ENCODE data around the gene DDX31.

The DDX31 gene

GRCh38 chr9:132690696-132691095, 20.9 kb upstream of the DDX31 start:
- ATAC-seq (no peak), DNase-seq (ENCODE audit: low spot score in 2 of 2) (no peak)
- no peak overlapping the region for H3K27ac Mint-ChIP-seq
- H3K9me3 Mint-ChIP-seq: no peaks in the 10 kb centered on the region
- peaks cover 59% of the 10 kb centered on the region for H3K36me3 Mint-ChIP-seq
- peaks cover 6% of the 10 kb centered on the region for H3K4me1 Mint-ChIP-seq
- no peak overlapping the region for H3K4me3 Mint-ChIP-seq

DNA sequence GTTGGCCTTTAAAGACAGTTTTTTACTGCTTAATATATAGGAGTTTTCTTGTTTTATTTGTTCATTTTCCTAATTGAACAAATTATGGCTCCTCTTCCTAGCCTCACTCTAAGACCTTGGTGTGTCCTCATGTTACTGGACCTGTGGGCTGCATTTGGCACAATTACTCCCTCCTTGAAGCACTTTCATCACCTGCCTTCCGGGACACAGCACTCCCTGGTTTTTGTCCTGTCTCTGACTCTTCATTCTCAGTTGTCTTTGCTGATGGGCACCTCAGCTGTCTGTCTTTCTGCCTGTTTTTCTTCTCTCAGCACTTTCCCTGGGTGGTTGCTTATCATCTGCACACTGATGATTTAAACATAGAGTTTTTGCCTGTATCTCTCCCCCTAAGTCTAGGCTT, 14.1 kb upstream of the DDX31 start:
- ATAC-seq: no peak
- peak overlapping the region; percentile 21 for H3K27ac Mint-ChIP-seq
- H3K4me3 Mint-ChIP-seq: no peak overlapping the region
- no peaks in the 10 kb centered on the region for H3K9me3 Mint-ChIP-seq
- peaks cover 35% of the 10 kb centered on the region for H3K4me1 Mint-ChIP-seq
- H3K36me3 Mint-ChIP-seq: peaks cover 98% of the 10 kb centered on the region
- DNase-seq (ENCODE audit: low spot score in 2 of 2): no peak

DNA sequence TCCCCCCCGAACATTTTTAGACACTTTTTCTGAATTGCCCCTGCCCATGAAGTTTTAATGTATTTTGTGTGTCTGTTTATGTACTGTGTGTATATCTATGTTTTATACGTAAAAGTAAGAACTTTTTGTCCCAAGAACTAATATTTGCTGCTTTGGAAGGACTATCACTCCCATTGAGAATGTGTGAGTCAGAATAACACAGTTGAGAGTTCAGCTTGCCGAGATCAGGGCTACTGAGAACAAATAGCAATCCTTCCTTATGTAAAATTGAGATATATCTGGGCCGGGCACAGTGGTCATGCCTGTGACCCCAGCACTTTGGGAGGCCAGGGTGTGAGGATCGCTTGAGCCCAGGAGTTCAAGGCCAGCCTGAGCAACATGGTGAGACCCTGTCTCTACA, 11.8 kb upstream of the DDX31 start:
- no peak overlapping the region for H3K27ac Mint-ChIP-seq
- ATAC-seq (no peak), DNase-seq (ENCODE audit: low spot score in 2 of 2) (no peak)
- peaks cover 89% of the 10 kb centered on the region for H3K36me3 Mint-ChIP-seq
- peaks cover 41% of the 10 kb centered on the region for H3K4me1 Mint-ChIP-seq
- no peak overlapping the region for H3K4me3 Mint-ChIP-seq
- H3K9me3 Mint-ChIP-seq: no peaks in the 10 kb centered on the region

- no peaks in the 10 kb centered on the region for H3K9me3 Mint-ChIP-seq
- peaks cover 41% of the 10 kb centered on the region for H3K4me1 Mint-ChIP-seq
- no peak overlapping the region for H3K27ac Mint-ChIP-seq
- DNase-seq (ENCODE audit: low spot score in 2 of 2): no peak
- no peak overlapping the region for H3K4me3 Mint-ChIP-seq
- ATAC-seq: peak; percentile 90
- H3K36me3 Mint-ChIP-seq: peaks cover 81% of the 10 kb centered on the region
Observed at GRCh38 chr9:132679946-132680625, 10.3 kb upstream of the DDX31 start.

DNA sequence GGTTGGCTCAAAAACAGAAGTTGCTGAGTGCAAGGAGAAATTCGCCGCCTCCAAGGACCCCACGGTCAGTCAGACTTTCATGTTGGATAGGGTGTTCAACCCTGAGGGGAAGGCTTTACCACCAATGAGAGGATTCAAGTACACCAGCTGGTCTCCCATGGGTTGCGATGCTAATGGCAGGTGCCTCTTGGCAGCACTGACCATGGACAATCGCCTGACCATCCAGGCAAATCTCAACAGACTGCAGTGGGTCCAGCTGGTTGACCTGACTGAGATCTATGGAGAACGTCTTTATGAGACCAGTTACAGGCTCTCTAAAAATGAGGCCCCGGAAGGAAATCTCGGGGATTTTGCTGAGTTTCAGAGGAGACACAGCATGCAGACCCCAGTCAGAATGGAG, 8.2 kb upstream of the DDX31 start:
- DNase-seq (ENCODE audit: low spot score in 2 of 2): no peak
- ATAC-seq: no peak
- Mint-ChIP-seq H3K27ac (no peak overlapping the region), H3K4me1 (peaks cover 37% of the 10 kb centered on the region), H3K4me3 (no peak overlapping the region), H3K9me3 (no peaks in the 10 kb centered on the region), H3K36me3 (peaks cover 66% of the 10 kb centered on the region)

DNA sequence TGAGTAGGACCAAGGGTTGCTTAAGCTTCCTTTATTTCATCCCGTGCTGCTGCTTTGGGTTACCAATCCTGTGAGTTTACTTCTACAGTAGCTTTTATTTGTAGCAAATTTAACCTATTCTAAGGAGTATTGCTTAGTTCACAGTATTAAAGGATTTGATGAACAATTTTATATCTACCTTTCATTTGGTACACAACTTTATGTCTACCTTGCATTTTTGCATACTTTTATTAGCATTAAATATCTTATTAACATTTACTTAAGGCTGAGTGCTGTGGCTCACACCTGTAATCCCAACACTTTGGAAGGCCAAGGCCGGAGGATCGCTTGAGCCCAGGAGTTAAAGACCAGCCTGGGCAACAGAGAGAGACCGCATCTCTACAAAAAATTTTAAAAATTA, 4.7 kb upstream of the DDX31 start:
- Mint-ChIP-seq H3K27ac (no peak overlapping the region), H3K36me3 (peaks cover 53% of the 10 kb centered on the region), H3K9me3 (no peaks in the 10 kb centered on the region), H3K4me1 (peaks cover 35% of the 10 kb centered on the region), H3K4me3 (no peak overlapping the region)
- DNase-seq (ENCODE audit: low spot score in 2 of 2): no peak
- no peak for ATAC-seq

- Mint-ChIP-seq H3K4me3 (peak overlapping the region; percentile 89), H3K36me3 (peaks cover 41% of the 10 kb centered on the region), H3K27ac (no peak overlapping the region), H3K9me3 (no peaks in the 10 kb centered on the region), H3K4me1 (peaks cover 30% of the 10 kb centered on the region)
- ATAC-seq (no peak), DNase-seq (ENCODE audit: low spot score in 2 of 2) (no peak)
Observed at GRCh38 chr9:132673355-132673754, 3.6 kb upstream of the DDX31 start.

DNA sequence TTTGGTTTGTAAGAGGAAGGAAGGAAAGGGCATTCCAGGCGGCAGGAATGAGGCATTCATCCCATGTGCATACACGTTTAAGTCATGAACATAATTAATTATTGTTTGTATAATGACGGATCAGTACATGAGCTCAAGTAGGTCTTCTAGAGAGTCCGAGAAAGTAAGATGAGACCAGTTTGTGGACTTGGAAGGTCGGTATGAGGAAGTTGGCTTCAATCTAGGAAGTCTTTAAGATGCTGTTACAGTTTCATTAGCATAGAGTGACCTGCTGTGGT, 2.6 kb upstream of the DDX31 start:
- DNase-seq (ENCODE audit: low spot score in 2 of 2) (no peak), ATAC-seq (no peak)
- Mint-ChIP-seq H3K9me3 (no peaks in the 10 kb centered on the region), H3K4me3 (peak overlapping the region; percentile 89), H3K27ac (peak overlapping the region; percentile 94), H3K4me1 (peaks cover 34% of the 10 kb centered on the region), H3K36me3 (peaks cover 33% of the 10 kb centered on the region)

DNA sequence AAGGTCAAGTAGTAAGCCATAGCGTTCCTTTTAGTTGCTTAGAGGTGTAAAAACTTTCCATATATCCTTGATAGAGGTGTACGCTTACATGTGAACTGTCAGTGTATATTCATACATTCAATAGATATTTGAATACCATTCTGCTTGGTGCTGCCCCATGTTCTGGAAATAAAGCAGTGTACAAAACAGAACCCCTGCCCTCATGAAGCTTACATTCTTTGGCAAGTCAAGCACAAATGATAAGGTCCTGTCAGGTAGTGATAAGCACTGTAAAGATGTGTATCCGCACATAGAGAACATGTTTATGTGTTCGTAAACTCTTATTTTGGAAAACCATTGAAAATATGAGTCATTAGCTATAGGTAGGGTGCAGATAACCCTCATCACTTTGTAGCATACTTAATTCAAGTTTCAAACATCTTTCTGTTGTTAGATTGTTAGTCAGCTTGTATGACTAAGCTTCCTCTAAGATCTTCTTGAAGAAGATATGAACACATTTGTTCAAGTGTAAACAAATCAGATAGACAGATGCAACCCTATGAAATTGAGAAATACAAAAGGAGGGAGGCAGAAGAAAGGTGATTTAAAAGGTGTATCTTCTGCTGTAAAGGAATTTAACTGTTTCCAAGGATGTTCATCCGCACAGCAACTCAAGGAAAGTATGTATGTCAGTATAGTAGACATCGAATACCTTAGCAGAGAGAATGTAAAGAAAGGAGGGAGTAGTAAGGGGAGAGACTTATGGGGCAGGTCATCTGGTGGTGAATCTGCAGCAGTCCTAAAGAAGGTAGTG, 2.0 kb upstream of the DDX31 start:
- no peaks in the 10 kb centered on the region for H3K9me3 Mint-ChIP-seq
- ATAC-seq (no peak), DNase-seq (ENCODE audit: low spot score in 2 of 2) (no peak)
- peaks cover 37% of the 10 kb centered on the region for H3K36me3 Mint-ChIP-seq
- H3K4me1 Mint-ChIP-seq: peaks cover 30% of the 10 kb centered on the region
- peak overlapping the region; percentile 94 for H3K27ac Mint-ChIP-seq
- peak overlapping the region; percentile 89 for H3K4me3 Mint-ChIP-seq

- Mint-ChIP-seq H3K36me3 (peaks cover 32% of the 10 kb centered on the region), H3K4me3 (peak within 1 kb of the TSS; percentile 89), H3K9me3 (no peaks in the 10 kb centered on the region), H3K4me1 (peaks cover 30% of the 10 kb centered on the region), H3K27ac (peak within 1 kb of the TSS; percentile 94)
- DNase-seq (ENCODE audit: low spot score in 2 of 2): peak in 1 of 2 donors; percentile 68
- peak; percentile 53 for ATAC-seq
Observed at GRCh38 chr9:132670457-132671391, 941 bp upstream of the DDX31 start, which contains the start of gene GTF3C4. Gene GTF3C4, plus strand, starts transcription at chr9:132670464. Its CDS starts 135 bp downstream, at chr9:132670599.

GRCh38 chr9:132669319-132669697, 475 bp downstream of the DDX31 start:
- Mint-ChIP-seq H3K27ac (peak overlapping the region; percentile 94), H3K36me3 (peaks cover 32% of the 10 kb centered on the region), H3K4me3 (peak overlapping the region; percentile 89), H3K9me3 (no peaks in the 10 kb centered on the region), H3K4me1 (peaks cover 30% of the 10 kb centered on the region)
- ATAC-seq (no peak), DNase-seq (ENCODE audit: low spot score in 2 of 2) (no peak)

- no peak overlapping the region for H3K27ac Mint-ChIP-seq
- H3K36me3 Mint-ChIP-seq: peaks cover 6% of the 10 kb centered on the region
- no peak for ATAC-seq
- peaks cover 6% of the 10 kb centered on the region for H3K4me1 Mint-ChIP-seq
- H3K9me3 Mint-ChIP-seq: no peaks in the 10 kb centered on the region
- DNase-seq (ENCODE audit: low spot score in 2 of 2): no peak
- H3K4me3 Mint-ChIP-seq: no peak overlapping the region
Observed at GRCh38 chr9:132663851-132664250, 5.9 kb downstream of the DDX31 start.

DNA sequence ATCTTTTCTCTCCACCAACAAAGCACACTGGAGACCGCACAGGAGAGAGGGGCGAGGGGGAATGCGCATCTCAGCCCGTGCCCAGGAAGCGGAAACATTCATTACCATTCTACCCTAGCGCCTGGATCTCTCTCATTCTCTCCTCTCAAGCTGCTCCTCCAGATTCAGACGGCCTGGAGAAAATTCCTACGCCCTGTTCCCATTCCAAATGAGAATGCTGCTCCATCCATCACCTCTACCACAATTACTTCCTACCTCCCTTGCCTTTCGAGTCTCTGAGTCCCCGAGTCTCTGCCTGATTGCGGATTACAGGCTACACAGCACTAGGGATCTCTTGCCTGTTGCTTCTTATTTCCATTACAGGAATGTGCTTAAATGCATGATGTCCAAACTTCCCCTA, 6.7 kb downstream of the DDX31 start:
- Mint-ChIP-seq H3K9me3 (no peaks in the 10 kb centered on the region), H3K27ac (no peak overlapping the region), H3K4me1 (peaks cover 5% of the 10 kb centered on the region), H3K4me3 (no peak overlapping the region), H3K36me3 (peaks cover 6% of the 10 kb centered on the region)
- DNase-seq (ENCODE audit: low spot score in 2 of 2) (no peak), ATAC-seq (no peak)

GRCh38 chr9:132662152-132662945, 7.4 kb downstream of the DDX31 start:
- no peak overlapping the region for H3K4me3 Mint-ChIP-seq
- no peaks in the 10 kb centered on the region for H3K9me3 Mint-ChIP-seq
- no peak overlapping the region for H3K27ac Mint-ChIP-seq
- DNase-seq (ENCODE audit: low spot score in 2 of 2) (no peak), ATAC-seq (no peak)
- H3K4me1 Mint-ChIP-seq: no peaks in the 10 kb centered on the region
- H3K36me3 Mint-ChIP-seq: peaks cover 6% of the 10 kb centered on the region

- no peak for DNase-seq (ENCODE audit: low spot score in 2 of 2)
- no peak for ATAC-seq
- no peaks in the 10 kb centered on the region for H3K9me3 Mint-ChIP-seq
- peaks cover 50% of the 10 kb centered on the region for H3K36me3 Mint-ChIP-seq
- H3K4me3 Mint-ChIP-seq: no peak overlapping the region
- no peaks in the 10 kb centered on the region for H3K4me1 Mint-ChIP-seq
- no peak overlapping the region for H3K27ac Mint-ChIP-seq
Observed at GRCh38 chr9:132656299-132656698, 13.5 kb downstream of the DDX31 start.

All from stimulated activated effector memory CD8-positive, alpha-beta T cell treated with anti-CD3 and anti-CD28 coated beads, Interleukin-12 subunit alpha, Interleukin-12 subunit beta, amount 100 ng/mL, for 72 hours (primary cell).